ENCODE measurements around the gene TMEM158. TPM values are rescaled to one million over a fixed set of nuclear protein-coding genes. Genes with fewer than 3 reads are reported as not detected.

The TMEM158 gene
- total and polyA plus RNA-seq, 2 donors from 2014 or later = 3.1 to 5.1 TPM

DNA sequence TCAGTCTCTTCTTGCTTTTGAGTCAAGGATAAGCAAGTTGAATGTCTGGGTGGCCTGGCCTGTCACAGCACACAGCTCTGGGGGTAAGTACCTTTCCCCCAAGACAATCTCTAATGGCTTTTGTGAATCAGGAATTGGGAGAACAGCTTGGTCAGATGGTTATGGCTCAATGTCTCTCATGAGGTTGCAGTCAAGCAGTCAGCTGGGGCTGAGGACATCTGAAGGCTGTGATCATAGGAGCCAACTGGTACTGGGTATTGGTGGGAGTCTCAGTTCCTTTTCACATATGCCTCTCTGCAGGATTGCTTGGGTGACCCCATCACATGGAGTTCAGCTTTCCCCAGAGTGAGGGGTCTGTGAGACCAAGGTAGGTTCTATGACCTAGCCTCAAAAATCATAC is 33.0 kb upstream of the TMEM158 start:
- H3K27me3 ChIP-seq (ENCODE audit: control insufficient read depth, insufficient read depth, low read length) = no peaks in the 10 kb centered on the region
- intact Hi-C loops (cut with DNase I) = no loop called here
- no peaks in the 10 kb centered on the region for H3K36me3 ChIP-seq (ENCODE audit: control insufficient read depth in 2 of 3, insufficient read depth in 3 of 3, low read length in 3 of 3)
- H3K4me3 ChIP-seq (ENCODE audit: low read length in 3 of 3) = no peak overlapping the region
- no peaks in the 10 kb centered on the region for H3K9me3 ChIP-seq (ENCODE audit: control insufficient read depth in 2 of 3, insufficient read depth in 1 of 3, low read length in 3 of 3)
- no peak overlapping the region for H3K27ac ChIP-seq (ENCODE audit: low read depth in 2 of 2, low read length in 2 of 2)
- no peaks in the 10 kb centered on the region for H3K4me1 ChIP-seq (ENCODE audit: control insufficient read depth in 2 of 3, insufficient read depth in 2 of 3, low read depth in 1 of 3, low read length in 3 of 3)
- TF ChIP-seq, protein P1, sequence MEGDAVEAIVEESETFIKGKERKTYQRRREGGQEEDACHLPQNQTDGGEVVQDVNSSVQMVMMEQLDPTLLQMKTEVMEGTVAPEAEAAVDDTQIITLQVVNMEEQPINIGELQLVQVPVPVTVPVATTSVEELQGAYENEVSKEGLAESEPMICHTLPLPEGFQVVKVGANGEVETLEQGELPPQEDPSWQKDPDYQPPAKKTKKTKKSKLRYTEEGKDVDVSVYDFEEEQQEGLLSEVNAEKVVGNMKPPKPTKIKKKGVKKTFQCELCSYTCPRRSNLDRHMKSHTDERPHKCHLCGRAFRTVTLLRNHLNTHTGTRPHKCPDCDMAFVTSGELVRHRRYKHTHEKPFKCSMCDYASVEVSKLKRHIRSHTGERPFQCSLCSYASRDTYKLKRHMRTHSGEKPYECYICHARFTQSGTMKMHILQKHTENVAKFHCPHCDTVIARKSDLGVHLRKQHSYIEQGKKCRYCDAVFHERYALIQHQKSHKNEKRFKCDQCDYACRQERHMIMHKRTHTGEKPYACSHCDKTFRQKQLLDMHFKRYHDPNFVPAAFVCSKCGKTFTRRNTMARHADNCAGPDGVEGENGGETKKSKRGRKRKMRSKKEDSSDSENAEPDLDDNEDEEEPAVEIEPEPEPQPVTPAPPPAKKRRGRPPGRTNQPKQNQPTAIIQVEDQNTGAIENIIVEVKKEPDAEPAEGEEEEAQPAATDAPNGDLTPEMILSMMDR (IDR thresholded peaks at IDR 0.05; ENCODE audit: borderline replicate concordance, extremely low read depth, insufficient read depth) = no peak
- no peak for DNase-seq
- H3K9ac ChIP-seq (ENCODE audit: low read length in 3 of 3) = no peak overlapping the region
- no peak for FAIRE-seq

DNA sequence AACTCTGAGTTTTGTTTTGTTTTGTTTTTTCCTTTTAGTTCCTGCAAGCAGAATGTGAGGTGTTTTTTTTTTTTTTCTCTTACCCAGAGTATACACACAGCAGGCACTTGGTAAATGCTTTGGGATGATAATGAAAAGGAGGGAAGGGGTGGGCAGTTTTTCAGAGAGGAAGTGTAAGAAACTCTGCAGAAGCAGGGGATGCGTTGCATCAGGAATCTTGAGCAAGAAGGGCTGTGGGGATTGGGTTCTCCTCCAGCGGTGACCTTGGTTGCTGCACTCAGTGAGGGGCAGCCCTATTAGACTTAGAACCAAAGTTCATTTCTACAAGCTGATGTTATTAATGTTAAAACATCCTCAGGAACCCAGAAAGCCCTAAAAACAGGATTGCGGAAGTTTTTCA is 32.2 kb upstream of the TMEM158 start:
- Histone ChIP-seq H3K4me1 (ENCODE audit: control insufficient read depth in 2 of 3, insufficient read depth in 2 of 3, low read depth in 1 of 3, low read length in 3 of 3) (no peaks in the 10 kb centered on the region), H3K27ac (ENCODE audit: low read depth in 2 of 2, low read length in 2 of 2) (no peak overlapping the region), H3K36me3 (ENCODE audit: control insufficient read depth in 2 of 3, insufficient read depth in 3 of 3, low read length in 3 of 3) (no peaks in the 10 kb centered on the region), H3K9ac (ENCODE audit: low read length in 3 of 3) (no peak overlapping the region), H3K27me3 (ENCODE audit: control insufficient read depth, insufficient read depth, low read length) (no peaks in the 10 kb centered on the region), H3K4me3 (ENCODE audit: low read length in 3 of 3) (no peak overlapping the region), H3K9me3 (ENCODE audit: control insufficient read depth in 2 of 3, insufficient read depth in 1 of 3, low read length in 3 of 3) (no peaks in the 10 kb centered on the region)
- TF ChIP-seq, protein P1 (IDR thresholded peaks at IDR 0.05; ENCODE audit: borderline replicate concordance, extremely low read depth, insufficient read depth) = no peak
- intact Hi-C loops (cut with DNase I) = no loop called here
- DNase-seq (no peak), FAIRE-seq (no peak)

DNA sequence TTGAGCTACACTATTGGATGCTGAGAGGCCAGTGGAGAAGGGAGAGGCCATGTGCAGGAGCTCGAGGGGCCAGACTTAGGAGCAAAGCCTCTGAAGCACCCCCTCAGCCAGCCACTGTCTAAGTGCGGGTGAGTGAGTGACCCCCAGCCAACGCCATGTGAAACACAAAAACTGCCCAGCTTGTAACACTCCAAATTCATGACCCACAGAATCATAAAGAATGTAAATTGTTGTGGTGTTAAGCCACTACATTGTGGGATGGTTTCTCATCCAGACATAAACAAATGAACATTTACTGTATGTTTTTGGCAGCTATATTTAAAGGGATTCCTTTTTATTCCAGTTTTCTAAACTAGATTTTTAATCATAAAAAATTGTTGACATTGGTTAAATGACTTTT is 27.2 kb upstream of the TMEM158 start:
- intact Hi-C loops (cut with DNase I) = no loop called here
- DNase-seq (peak in 2 of 5 donors; percentile 8 to 70), FAIRE-seq (no peak)
- Histone ChIP-seq H3K4me1 (ENCODE audit: control insufficient read depth in 2 of 3, insufficient read depth in 2 of 3, low read depth in 1 of 3, low read length in 3 of 3) (no peaks in the 10 kb centered on the region), H3K4me3 (ENCODE audit: low read length in 3 of 3) (no peak overlapping the region), H3K27me3 (ENCODE audit: control insufficient read depth, insufficient read depth, low read length) (no peaks in the 10 kb centered on the region), H3K27ac (ENCODE audit: low read depth in 2 of 2, low read length in 2 of 2) (no peak overlapping the region), H3K36me3 (ENCODE audit: control insufficient read depth in 2 of 3, insufficient read depth in 3 of 3, low read length in 3 of 3) (no peaks in the 10 kb centered on the region), H3K9me3 (ENCODE audit: control insufficient read depth in 2 of 3, insufficient read depth in 1 of 3, low read length in 3 of 3) (no peaks in the 10 kb centered on the region), H3K9ac (ENCODE audit: low read length in 3 of 3) (no peak overlapping the region)
- TF ChIP-seq, protein P1 (IDR thresholded peaks at IDR 0.05; ENCODE audit: borderline replicate concordance, extremely low read depth, insufficient read depth) = no peak

DNA sequence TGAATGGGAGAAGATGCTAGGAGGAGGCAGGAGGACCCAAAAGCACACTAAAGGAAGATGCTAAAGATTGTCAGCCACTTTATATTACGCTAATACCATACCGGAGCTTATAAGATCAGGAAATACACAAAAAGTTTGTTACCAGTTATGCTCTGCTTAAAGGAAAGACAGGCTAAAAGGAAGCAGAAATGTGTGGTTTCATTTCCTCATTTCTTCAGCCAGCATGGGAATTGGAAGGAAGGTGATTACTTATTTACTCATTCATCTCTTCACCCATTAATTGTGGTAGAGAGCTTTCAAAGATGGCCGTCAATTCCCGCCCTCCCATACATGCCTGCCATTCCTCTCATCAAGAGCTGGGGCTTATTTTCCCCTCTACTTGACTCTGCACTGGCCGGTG is 26.7 kb upstream of the TMEM158 start:
- intact Hi-C loops (cut with DNase I) = no loop called here
- Histone ChIP-seq H3K4me3 (ENCODE audit: low read length in 3 of 3) (no peak overlapping the region), H3K4me1 (ENCODE audit: control insufficient read depth in 2 of 3, insufficient read depth in 2 of 3, low read depth in 1 of 3, low read length in 3 of 3) (no peaks in the 10 kb centered on the region), H3K36me3 (ENCODE audit: control insufficient read depth in 2 of 3, insufficient read depth in 3 of 3, low read length in 3 of 3) (no peaks in the 10 kb centered on the region), H3K9ac (ENCODE audit: low read length in 3 of 3) (no peak overlapping the region), H3K9me3 (ENCODE audit: control insufficient read depth in 2 of 3, insufficient read depth in 1 of 3, low read length in 3 of 3) (no peaks in the 10 kb centered on the region), H3K27ac (ENCODE audit: low read depth in 2 of 2, low read length in 2 of 2) (no peak overlapping the region), H3K27me3 (ENCODE audit: control insufficient read depth, insufficient read depth, low read length) (no peaks in the 10 kb centered on the region)
- FAIRE-seq (no peak), DNase-seq (no peak)
- TF ChIP-seq, protein P1 (IDR thresholded peaks at IDR 0.05; ENCODE audit: borderline replicate concordance, extremely low read depth, insufficient read depth) = no peak
